T-helper 1 cell treated with Interleukin-12 subunit alpha and Interleukin-12 subunit beta and Interleukin-4 antibody, amounts not matched to agents 30 ng/mL and 1 ng/mL, for 36 hours (primary cell): ENCODE results near the gene DUSP2. TPM values are rescaled to one million over a fixed set of nuclear protein-coding genes. Genes with fewer than 3 reads are reported as not detected.

ENCODE experiments used
- intact Hi-C: fragments of 100-400 bp; cut with micrococcal nuclease; formaldehyde crosslinking; loops from one replicate; pipeline ENCODE4 v1.15.1; 2024
- total RNA-seq: library from RNA; stranded (reverse); gene quantifications from 2 replicates; pipeline ENCODE4 v1.2.3, GENCODE V29; 2022

DUSP2 gene
- total RNA-seq, 1 donor from 2014 or later: 74.7 TPM

DNA sequence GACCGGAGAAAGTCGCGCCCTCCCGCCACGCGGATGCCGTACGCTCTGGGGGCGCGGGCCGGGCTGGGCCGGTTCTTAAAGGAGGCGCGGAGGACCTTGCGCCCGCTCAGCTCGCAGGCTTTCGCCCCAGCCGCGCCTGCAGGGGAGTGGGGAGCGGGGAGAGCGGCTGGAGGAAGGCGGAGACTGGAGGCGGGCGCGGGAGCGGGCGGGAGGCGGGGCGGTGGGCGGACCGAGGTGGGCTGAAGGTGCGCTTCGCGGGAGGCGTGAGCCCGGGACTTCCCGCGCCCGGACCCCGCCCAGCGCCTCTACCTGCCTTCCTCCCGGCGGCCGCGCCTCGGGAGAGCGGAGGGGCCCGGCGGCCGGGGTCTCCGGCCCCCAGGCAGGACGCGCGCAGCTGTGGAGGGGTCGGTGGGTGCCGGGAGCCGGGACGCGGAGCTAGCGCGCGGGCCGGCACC lies 28.8 kb downstream of the DUSP2 start, which contains the start of gene ADRA2B:
ADRA2B (minus strand) TSS at position 148 of the 455 bp plus-strand sequence. CDS start 422 bp downstream, outside the sequence.
- intact Hi-C loops: loop anchor here (1.0 kb wide), 2 partner anchors 29 to 150 kb away; partner anchors contain the start of genes CIAO1 and DUSP2

DNA sequence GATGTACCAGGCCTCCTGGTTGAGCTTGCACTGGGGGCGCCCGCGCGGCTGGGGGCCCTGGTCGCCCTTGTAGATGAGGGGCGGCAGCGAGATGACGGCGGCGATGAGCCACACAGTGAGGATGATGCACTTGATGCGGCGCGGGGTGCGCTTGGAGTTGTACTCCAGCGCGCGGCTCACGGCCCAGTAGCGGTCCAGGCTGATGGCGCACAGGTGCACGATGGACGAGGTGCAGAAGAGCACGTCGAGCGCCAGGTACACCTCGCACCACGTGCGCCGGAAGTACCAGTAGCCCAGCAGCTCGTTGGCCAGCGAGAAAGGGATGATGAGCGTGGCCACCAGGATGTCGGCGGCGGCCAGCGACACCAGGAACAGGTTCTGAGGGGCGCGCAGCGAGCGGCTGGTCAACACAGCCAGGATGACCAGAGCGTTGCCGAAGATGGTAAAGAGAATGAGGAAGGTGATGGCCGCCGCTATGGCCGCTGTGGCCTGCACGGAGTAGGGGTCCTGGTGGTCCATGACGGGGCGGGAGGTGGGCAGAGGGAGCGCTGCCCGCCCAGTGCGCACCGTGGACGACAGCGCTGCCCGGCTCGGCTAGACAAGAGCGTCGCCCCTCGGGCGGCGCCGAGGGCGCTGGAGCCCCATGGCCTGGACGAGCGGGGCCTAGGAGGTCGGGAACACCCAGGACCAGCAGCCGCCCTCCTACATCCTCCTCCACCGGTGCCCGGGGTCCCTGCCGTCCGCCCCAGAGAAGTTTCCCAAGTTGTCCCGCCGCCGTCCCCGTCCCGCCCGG lies 29.4 kb downstream of the DUSP2 start:
- intact Hi-C loops: loop anchor here (1.0 kb wide), 2 partner anchors 29 to 150 kb away; partner anchors contain the start of genes CIAO1 and DUSP2

DNA sequence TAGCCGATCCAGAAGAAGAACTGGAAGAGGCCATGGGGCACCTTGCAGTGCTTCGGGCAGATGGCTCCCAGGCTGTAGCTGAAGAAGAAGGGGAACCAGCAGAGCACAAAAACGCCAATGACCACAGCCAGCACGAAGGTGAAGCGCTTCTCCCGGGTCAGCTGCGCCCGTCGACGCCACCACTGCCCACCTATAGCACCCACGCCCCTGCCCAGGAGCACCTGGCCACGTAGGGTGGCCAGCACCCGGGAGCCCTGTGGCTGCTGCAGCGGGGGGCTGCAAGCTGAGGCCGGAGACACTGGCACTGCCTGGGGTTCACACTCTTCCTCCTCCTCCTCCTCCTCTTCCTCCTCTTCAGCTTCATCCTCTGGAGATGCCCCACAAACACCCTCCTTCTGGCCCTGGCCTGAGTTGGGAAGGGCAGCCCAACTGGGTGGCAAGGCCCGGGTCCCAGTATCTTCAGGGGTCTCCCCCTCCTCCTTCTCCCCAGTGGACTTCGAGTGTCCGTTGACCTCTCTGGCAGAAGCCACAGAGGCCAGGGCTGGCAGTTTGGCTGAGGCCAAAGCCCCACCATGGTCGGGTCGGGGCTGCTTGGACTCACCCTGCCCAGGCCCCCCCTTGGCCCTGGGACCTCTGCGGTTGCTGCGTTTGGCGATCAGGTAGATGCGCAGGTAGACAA lies 30.2 kb downstream of the DUSP2 start:
- intact Hi-C loops: no loop called here

DNA sequence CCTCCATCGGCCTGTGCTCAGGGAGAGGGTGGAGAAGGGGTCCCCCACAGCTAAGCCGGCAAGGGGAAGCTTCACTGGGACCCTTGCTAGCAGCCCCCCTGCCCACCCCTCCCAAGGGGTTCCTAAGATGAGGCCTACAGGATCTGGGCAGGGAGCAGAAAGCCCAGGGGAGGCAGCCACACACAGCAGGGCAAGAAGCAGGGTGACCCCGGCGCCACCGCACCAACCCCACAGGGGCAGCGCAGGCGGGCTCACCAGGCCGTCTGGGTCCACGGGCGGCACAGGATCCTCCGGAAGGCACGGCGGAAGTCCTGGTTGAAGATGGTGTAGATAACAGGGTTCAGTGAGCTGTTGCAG lies 30.7 kb downstream of the DUSP2 start:
- intact Hi-C loops: no loop called here

DNA sequence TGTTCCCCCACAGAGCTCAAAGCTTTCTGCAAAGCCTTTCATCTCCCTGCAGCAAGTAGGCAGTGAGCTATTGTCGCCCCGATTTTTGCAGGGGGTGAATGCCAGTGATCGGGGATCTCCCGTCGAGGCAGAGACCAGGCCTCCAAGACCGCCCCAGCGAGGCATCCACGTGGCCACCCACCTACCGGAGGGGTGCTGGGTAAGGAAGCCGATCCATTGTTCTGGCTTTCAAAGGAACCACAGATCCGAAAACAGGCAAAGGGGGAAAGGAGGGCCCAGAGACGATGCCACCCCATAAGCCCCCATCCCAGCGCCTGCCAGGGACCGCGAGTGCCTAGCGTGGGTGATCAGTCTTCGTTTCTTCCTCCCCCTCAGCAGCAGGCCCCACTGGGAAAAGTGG lies 31.3 kb downstream of the DUSP2 start:
- intact Hi-C loops: no loop called here

DNA sequence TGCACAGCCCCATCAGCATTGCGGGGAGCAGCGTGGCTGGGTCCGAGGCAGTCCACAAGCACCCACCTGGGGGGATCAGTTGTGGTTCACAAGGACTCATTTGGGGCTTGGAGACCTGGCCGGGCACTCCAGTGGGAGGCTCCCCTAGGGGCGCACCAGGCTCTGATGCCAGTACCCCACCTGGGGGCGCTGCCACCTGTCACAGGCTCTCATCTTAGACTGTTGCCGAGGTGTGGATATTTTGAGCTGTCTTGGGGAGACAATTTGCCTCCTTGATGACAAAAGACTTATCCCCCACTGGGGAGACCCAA lies 31.9 kb downstream of the DUSP2 start:
- intact Hi-C loops: no loop called here

DNA sequence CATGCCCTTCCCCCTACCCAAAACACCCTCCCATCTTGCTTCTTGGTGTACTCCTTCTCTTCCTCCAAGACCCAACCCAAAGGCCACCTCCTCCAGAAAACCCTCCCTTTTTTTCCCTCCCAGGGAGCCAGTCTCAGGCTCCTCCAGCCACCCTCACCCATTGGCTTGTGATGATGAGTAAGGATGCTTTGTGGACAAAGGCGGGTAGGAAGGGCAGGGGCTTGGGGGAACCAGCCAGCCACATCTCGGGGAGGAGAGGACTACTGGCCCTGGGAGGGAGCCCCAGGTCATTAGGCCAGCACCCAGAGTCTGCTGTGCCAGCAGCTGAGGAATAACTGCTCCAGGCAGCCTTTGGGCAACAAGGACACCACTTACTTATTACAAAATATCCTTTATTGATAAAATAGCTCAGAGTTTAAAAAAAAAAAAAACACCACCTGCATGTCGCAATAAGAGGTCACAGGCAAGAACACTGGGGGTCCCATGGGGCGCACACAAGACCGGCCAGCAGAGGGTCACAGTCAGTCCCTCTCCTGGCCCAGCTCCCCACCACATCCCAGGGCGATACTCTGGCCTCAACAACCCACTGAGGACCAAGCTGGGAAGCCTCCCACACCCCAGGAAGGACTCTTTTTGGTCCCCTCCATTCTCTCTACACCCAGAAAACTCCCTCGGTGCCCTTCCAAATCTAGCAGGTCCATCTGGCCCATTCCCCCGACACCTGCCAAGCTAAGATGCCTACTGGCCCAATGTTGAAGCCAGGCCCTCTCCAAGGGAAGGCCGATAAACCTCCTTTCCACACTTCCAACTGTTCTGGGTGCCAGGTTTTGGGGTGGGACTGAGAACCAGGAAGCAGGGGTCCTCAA lies 32.5 kb downstream of the DUSP2 start:
- intact Hi-C loops: no loop called here

DNA sequence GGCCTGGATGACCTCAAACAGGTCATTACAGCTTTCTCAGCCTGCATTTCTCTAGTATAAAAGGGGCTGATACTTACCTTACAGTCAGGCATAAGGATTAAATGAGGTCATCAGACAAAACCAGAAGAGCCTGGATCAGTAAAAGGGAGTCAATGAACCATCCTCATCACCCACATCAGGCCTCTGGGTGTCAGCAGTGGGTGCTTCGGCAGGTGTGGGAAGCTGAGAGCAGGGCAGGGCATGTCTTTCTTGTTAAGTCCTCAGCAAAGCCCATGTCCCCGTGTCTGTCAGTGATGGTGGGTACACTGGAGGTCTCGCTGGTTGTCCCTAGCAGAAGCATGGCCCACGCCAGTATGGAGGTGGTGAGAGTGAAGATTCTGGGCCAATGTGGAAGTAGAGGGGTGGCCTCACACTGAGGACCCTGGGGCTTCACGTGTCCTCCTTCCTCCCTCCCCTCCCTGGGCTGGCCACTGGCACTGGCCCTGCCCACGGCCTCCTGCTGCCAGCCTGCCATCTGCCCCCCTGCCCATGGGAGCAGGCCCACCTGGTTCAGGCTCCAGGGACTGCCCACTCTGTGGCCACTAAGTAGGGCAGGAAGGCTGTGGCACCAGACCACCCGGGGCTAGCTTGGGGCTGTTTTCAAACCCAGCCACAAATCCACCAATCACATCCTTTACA lies 33.3 kb downstream of the DUSP2 start:
- intact Hi-C loops: no loop called here

DNA sequence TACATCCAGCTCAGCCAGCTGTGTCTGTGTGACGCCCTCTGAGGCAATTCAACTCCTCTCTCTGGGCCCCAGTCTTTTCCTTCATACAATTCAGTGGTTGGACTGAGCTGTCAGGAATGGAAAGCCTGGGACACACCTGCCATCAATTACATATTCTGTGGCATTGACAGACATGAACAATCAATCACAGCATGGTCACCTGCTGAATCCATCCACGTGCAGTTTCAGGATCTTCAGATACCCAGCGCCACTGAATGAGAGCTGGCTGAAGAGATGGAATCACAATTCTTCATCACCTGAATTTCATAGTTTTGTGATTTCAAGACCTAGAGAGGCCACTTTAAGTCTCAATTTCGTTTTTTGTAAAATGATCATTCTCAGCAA lies 34.0 kb downstream of the DUSP2 start:
- intact Hi-C loops: no loop called here

DNA sequence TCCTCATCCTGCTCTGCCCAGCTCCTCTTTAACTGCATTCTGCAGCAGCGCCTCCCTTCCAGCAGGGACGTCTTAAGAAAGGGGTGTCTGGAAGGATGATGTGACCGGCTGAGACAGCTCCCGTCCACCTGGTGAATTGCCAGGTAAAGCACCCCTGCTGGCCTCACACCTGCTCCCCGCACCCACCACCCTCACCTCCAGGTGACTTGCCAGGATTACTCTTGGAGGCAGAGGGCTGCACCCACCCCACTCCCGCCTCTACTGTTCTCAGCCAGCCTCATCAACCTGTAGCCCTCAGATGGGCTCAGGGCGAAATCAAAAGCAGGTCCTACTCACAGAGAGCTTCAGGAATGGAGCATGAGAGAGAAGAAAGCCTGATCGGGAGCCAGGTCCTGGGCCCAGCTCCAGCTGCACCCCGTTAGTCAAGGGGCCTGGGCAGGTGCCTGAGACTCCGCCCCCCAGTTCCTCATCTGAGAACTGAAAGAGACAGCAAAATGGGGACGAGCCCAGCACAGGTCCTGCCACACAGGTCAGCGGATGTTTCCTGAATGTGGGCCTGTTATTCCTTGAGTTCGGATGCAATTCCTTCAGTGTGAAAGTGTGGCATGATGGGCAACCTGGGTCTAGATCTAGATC lies 34.5 kb downstream of the DUSP2 start:
- intact Hi-C loops: no loop called here

DNA sequence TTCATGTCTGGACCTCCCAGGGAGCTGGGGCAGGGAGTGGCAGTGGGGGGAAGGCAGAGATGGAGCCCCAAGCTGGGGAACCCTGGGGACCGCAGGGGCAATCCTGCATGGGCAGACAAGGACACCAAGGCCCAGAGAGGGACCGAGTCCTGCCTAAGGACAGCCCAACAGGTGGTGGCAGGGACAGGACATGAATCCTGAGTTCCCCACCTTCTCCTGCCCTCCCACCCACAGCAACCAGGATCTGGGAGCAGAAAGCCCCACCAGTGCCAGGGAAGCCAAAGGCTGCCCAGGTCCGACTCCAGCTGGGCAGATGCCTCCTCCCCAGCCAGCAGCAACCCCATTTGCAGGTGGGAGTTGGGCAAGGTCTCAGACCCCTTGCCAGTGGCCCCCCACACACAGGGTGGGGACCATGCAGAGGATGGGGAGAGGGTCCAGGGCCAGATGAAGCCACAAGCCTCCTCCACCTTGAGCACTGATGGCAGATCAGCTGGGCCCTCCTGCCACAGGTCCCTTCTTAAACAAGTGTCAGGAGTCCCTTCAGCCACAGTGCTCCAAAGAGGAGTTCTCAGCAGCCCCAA lies 35.2 kb downstream of the DUSP2 start:
- intact Hi-C loops: no loop called here

DNA sequence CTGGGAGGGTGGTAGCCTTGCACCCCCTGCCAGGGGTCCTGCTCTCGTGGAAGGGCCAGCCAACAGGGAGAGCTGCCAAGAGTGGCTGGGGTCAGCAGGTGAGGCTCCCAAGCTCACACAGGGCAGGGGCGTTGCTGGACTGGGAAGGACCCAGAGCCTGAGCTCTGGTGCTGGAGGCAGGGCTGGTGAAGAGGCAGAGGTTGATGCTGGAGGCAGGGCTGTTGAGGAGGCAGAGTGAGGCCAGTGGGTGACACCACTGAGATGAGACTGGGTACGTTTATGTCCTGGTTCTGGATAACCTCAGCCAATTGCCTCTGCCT lies 35.9 kb downstream of the DUSP2 start:
- intact Hi-C loops: no loop called here

DNA sequence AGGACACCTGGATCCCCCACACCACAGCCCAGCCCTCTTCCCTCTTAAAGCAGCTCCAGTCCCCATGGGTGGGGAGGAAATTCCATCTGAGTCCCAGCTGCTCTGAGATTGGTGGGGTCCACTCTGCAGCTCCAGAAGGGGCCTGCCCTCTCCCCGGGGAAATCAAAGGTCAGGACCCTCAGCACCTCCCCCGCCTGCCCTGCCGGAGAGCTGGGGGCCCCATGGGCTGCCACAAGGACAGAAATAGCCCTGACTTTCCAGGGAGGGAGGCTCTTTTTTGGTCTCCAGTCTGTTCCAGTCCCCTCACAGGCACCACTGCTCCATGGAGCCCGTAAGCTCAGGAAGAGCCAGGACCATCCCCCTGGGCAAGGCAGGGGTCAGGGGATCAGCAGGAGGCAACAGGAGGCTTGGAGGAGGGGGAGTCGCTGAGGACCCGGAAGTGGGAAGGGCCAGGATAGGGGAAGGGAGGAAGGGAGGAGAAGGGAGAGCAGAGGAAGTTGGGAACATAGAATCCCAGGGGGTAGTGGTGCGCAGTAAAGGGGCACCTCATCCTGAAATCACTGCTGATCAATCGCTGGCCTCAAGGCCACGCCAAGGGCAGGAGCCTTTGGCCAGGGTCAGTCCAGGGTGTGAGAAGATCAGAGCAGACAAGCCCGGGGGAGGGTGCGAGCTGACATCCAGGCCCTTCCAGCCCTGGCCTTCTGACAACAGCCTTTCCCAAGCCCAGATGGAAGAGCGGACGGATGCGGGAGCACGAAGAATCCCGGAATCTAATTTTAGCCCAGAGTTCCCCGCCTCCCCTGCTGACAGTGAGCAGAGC lies 36.5 kb downstream of the DUSP2 start:
- intact Hi-C loops: no loop called here

DNA sequence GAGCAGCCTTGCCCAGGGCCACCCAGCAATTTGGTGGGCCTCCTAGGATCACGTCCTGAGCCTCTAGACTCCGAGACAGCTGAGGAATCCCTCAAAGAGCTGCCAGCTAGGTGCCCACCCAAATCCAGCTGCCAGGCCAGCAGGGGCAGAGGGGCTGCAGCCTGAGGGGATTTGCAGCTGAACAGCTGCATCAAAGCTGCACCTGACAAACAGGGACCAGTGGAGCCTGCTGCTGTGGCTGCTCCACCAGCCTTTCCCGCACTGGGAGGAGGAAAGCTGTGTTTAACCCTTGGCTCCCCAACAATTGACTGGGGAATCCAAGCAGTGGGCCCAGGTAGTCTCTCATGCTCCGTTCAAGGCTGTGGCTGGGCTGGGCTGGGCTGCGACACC lies 37.1 kb downstream of the DUSP2 start:
- intact Hi-C loops: no loop called here

DNA sequence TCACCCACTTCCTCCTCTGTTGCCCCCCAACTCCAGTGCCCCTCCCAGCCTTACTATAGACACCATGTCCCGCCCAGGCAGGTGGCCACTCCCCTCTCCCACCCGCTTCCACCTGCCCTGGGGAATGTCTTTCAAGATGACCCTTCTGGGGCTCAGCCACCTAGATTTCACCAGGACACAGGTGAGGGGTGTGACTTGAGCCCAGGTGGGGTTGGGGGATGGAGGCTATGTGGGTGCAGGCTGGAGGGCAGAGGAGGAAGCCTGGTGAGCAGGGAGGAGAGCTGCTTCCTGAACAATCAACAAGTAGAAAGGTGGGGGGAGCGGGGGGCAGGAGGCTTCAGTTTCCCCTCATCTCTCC lies 37.6 kb downstream of the DUSP2 start:
- intact Hi-C loops: no loop called here

DNA sequence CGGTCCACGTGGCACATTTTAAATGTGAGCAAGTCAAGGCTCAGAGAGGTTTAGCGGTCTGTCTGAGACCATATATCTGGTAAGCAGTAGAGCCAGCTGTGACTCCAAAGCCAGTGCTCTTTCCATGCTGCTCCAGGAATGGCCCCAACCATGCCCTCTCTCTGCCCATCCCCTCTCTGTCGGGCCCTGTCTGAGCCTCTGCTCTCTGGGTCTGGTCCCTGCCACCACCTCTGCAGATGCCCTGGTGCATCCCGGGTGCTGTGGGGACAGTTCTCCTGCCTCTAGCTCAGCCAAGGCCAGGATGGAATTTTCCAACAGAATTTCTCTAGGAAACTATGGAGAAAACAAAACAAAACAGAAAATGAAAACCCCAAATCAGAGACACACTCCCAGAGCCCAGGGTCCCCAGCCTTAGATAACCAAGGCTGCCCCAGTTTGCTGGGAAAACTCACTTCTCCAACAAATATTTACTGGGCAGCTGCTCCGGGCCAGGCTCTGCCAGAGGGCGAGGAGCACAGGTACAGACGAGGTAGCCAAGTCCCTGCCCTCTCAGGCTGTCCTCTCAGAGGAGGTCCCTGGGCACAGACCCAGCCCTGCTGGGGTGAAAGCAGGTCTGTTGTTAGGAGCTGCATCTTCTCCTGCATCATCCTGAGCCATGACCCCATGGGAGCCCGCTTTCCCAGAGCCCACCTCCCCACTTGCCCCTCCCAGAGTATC lies 38.1 kb downstream of the DUSP2 start:
- intact Hi-C loops: no loop called here

DNA sequence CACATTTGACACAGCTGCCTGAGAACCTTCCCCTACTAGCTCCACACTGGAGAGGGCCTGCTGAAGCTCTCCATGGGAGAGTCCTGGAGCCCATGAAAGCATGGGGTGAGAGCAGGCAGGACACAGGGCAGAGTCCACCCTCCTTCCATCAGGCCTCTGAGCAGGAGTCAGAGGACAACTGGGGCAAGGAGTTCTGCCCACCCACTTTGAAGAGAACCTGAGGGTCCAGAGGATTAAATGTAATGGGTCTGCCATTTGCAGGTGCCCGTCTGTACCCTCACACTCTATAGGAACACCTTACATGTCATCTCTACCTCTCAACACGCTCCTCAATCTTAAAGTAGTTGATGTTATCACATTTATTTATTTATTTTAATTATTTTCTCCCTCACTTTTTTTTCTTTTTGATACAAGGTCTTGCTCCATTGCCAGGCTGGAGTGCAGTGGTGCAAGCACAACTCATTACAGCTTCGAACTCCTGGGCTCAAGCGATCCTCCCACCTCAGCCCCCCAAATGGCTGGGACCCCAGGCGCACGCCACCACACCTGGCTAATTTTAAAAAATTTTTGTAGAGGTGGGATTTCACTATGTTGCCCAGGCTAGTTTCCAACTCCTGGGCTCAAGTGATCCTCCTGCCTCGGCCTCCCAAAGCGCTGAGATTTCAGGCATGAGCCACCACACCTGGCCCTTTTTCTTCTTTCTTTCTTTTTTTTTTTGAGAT lies 39.1 kb downstream of the DUSP2 start:
- intact Hi-C loops: no loop called here

DNA sequence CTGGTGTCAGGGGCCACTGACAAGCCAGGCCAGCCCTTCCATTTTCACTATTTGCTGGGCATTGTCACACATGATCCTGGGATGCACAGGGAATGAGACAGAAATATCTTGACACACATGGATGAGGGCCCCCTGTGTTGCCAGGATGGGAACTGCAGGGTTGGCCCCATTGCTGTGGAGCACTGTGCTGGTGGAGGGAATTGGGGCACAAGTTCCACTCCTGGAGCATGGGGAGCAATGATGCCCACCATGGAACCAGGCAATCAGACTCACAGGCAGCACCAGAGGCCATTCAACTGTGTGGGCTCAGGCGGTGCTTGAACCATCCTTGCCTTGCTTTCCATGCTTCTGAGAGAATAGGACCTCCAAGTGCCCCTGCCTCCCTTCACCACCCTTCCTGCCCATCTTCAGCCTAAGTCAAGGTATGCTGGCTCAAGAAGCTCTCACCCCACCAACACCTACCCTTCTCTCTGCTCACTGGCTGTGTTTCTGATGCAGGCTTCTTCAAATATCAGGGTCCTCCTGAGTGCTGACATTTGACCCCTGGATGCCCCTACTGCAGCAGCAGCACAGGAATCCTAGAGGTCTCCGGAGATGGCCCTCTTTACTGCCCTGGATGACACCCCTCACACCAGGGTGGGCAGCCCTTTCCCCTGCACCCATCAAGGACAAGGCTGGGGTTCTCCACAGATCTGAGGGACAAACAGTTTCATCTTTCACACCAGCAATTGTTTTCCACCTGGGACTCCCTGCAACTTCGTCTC lies 39.9 kb downstream of the DUSP2 start:
- intact Hi-C loops: no loop called here
